DND-41 (cell line): ENCODE results near the gene PPDPF.

Experiments
- EZH2 ChIP-seq: IDR thresholded peaks from 3 replicates; pipeline ENCODE4 v1.6.1; 2012; ENCODE audit warnings: borderline replicate concordance, low read depth, mild to moderate bottlenecking, moderate library complexity, low read length, inconsistent platforms; ENCODE audit not compliant: severe bottlenecking
- TF ChIP-seq, protein P1 (sequence below): IDR thresholded peaks from 2 replicates; pipeline ENCODE4 v1.5.1; 2012; ENCODE audit warnings: borderline replicate concordance, low read length, moderate library complexity, mild to moderate bottlenecking; ENCODE audit not compliant: poor library complexity, severe bottlenecking; ENCODE audit errors: extremely low read depth

DNA sequence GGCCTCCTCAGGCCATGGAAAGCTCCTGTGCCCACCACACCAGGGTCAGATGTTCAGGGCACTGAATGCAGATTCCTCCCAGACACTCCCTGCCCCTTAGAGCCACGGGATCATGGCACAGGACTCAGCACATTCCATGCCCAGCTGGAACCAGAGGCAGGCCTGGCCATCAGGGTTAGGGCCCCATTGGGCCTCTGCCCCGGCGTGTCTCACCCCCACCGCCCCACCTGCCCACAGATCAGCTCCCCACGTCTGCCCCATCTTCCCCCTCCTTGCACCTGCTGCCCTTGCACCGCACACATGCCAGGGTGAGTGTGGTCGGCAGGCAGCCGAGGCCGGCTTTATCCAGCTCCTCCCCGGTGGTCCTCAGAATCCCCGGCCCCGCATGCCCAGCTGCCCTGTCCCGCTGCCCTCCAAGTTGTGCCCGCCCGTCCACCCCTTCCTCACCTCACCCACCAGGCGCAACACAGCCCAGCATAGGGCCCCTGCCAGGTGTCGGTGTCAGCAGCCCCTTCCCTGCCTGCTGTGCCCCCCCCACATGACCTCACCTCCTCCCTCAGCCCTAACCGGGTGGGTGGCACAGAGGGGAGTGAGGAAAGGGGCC is 29.2 kb downstream of the PPDPF start:
- TF ChIP-seq, protein P1, sequence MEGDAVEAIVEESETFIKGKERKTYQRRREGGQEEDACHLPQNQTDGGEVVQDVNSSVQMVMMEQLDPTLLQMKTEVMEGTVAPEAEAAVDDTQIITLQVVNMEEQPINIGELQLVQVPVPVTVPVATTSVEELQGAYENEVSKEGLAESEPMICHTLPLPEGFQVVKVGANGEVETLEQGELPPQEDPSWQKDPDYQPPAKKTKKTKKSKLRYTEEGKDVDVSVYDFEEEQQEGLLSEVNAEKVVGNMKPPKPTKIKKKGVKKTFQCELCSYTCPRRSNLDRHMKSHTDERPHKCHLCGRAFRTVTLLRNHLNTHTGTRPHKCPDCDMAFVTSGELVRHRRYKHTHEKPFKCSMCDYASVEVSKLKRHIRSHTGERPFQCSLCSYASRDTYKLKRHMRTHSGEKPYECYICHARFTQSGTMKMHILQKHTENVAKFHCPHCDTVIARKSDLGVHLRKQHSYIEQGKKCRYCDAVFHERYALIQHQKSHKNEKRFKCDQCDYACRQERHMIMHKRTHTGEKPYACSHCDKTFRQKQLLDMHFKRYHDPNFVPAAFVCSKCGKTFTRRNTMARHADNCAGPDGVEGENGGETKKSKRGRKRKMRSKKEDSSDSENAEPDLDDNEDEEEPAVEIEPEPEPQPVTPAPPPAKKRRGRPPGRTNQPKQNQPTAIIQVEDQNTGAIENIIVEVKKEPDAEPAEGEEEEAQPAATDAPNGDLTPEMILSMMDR: no peak
- no peak for TF ChIP-seq EZH2
